ENCODE measurements around the gene IQGAP1.

GRCh38 chr15:90405055-90405607 lies 17.1 kb downstream of the IQGAP1 start:
- no peak for TF ChIP-seq POLR2A (IDR thresholded peaks at IDR 0.05; ENCODE audit: low read depth, low read length)
- TF ChIP-seq TAF1 (IDR thresholded peaks at IDR 0.05; ENCODE audit: low read depth, low read length), result no peak
- no peak for TF ChIP-seq POLR2AphosphoS5 (IDR thresholded peaks at IDR 0.05; ENCODE audit: low read depth, low read length)
- TF ChIP-seq POU2F2 (IDR thresholded peaks at IDR 0.05; ENCODE audit: low read depth, low read length), result no peak
- no peak for TF ChIP-seq SPI1 (IDR thresholded peaks at IDR 0.05; ENCODE audit: low read depth, low read length)

Data from GM12891 (cell line).